ENCODE results near the gene CTNNA3. TPM values are rescaled to one million over a fixed set of nuclear protein-coding genes. Genes with fewer than 3 reads are reported as not detected.
"Not testable (repeated sequence)": the region's sequence is repeated elsewhere in the genome, so short reads cannot be mapped to it uniquely, and the experiment has no call there.

CTNNA3 gene
- polyA plus RNA-seq, 4 donors = 3.4 to 4.4 (median 4.0) TPM

- no peak for DNase-seq (ENCODE audit: low read depth in 4 of 4, low spot score in 3 of 4)
Measured at GRCh38 chr10:67261300-67261797, 434.6 kb downstream of the CTNNA3 start.

DNA sequence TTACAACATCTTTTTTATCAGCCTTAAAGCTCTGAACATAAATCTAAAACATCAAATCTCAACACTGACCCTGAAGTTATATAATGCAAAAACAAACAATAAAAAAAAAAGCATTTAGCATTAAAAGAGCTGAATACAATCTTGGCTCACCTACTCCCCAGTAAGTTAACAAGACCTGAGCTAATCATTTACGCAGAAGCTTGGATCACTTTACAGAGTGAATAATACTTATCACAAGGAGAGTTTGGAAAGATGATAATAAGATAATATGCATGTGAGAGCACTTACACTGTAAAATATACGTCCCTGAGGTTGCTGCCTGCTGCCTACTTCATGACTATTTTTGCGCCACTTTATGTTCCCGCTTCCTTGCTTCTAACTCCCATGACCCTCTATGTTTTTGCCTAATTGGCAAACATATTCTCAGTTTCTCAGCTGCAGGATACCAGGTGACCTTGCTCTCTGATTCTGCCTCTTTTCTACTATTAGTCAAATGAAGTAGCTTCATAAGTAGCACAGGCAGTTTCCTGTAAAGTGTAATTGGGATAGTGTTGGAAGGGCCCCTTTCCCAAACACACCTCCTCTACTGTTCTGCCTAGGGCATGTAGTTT lies 436.6 kb downstream of the CTNNA3 start:
- no peak for DNase-seq (ENCODE audit: low read depth in 4 of 4, low spot score in 3 of 4)

DNA sequence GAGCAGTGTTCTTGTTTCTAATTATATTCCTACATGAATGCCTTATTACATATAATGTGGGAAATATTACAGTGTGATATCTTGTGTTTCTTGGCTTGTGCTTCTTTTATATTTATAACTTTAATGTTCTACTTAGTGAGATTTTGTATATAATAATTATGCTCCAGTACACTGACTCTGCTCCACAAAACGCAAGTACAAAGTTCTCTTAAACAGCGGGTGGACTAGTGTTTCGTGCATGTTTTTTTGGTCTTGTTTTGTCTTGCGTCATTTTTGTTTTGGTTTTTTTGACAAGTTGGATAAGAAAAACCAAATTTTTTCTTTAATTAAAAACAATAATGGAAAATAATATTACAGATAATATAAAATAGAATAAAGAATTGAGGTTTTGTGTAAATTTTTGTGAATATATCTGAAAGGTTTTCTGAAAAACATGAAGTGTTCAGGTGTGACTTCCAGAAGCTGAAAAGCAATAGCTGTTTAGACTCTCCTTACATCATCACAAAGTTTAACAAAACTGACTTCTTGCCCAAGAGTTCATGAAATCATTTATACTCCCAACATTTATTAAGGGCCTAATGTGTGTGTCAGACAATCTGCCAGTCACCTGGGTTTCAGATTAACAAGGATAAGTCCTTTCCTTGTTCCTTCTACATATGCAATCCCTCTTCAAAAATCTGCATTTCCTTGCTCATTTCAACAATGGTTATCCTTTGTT lies 438.4 kb downstream of the CTNNA3 start:
- DNase-seq (ENCODE audit: low read depth in 4 of 4, low spot score in 3 of 4) = no peak

GRCh38 chr10:67257018-67257417 lies 439.0 kb downstream of the CTNNA3 start:
- peak in 2 of 4 donors; percentile 1 to 19 for DNase-seq (ENCODE audit: low read depth in 4 of 4, low spot score in 3 of 4)

- no peak for DNase-seq (ENCODE audit: low read depth in 4 of 4, low spot score in 3 of 4)
Measured at GRCh38 chr10:67250686-67251085, 445.3 kb downstream of the CTNNA3 start.

DNA sequence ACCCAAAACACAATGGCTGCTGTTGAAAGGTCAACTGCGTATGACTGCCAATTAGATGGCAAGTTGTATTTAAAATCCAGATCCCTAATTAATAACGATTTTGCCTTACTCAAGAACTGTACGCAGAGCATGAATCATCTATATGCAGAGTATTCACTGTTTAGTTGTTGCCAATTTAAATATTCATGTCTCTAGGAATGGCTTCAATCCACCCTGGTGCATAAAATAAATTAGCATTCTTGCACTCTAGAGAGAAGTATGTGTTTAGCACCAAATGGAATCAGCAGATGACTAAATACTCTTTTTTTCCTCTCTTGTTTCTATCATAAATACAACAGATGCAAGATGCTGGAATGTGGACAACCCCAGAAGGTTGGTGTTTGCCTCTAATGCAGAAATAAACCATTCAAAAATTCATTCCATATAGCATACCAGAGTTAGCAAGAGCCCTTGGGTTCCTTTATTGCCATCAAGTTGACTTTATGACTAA lies 449.9 kb downstream of the CTNNA3 start:
- DNase-seq (ENCODE audit: low read depth in 4 of 4, low spot score in 3 of 4) = no peak

- no peak for DNase-seq (ENCODE audit: low read depth in 4 of 4, low spot score in 3 of 4)
Measured at GRCh38 chr10:67242528-67242927, 453.5 kb downstream of the CTNNA3 start.

- DNase-seq (ENCODE audit: low read depth in 4 of 4, low spot score in 3 of 4) = no peak
Measured at GRCh38 chr10:67241451-67241850, 454.5 kb downstream of the CTNNA3 start.

DNA sequence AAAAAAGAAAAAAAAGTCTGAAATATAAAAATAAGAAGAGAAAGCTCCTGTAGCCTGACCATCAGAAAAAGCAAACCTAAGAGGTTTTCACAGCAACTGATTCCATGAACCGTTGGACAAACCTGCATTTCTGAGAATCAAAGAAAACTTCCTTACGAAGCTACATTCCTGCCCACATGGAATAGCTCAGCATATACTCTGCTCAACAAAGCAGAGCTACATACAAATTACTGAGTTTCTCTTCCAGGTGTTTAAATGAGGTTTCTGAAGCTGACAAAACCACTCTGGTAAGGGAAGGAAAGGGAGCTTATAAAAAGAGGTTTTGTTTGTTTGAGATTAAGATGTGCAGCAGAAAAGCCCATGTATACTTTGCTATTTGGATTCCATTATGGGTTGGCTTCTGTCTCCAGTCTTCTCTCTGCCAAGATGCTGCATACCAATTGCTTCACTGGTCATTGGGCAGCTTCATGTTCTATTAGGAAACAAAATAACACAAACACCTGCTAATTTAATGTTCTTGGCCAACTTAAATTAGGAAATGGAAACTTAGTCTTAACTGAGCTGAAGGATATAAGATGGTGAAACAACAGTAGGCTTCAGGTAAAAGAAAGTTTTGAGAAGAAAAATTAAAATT lies 456.0 kb downstream of the CTNNA3 start:
- DNase-seq (ENCODE audit: low read depth in 4 of 4, low spot score in 3 of 4) = no peak

- not testable (repeated sequence) for DNase-seq (ENCODE audit: low read depth in 4 of 4, low spot score in 3 of 4)
Measured at GRCh38 chr10:67230680-67231500, 465.1 kb downstream of the CTNNA3 start.

GRCh38 chr10:67225226-67225625 lies 470.8 kb downstream of the CTNNA3 start:
- DNase-seq (ENCODE audit: low read depth in 4 of 4, low spot score in 3 of 4) = no peak

- no peak for DNase-seq (ENCODE audit: low read depth in 4 of 4, low spot score in 3 of 4)
Measured at GRCh38 chr10:67224553-67224952, 471.4 kb downstream of the CTNNA3 start.

DNA sequence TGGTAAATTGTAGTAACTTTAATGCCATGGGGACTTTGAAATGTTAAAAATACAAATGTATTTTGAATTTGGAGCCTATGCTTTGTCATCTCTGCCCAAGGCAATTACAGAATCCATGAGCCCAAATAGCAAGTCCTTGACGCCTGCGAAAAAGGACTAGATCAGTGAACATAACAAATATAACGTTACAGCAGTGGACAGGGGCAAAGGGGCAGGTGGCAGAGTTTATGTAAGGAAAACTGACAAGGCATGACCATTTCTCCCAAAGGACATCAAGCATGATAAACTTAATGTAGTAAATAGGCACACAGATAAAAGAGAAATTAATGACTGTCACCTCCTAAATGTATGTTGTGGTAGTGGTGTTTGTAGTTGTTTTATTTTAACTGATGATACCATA lies 473.1 kb downstream of the CTNNA3 start:
- DNase-seq (ENCODE audit: low read depth in 4 of 4, low spot score in 3 of 4) = peak in 2 of 4 donors; percentile 12 to 18

DNA sequence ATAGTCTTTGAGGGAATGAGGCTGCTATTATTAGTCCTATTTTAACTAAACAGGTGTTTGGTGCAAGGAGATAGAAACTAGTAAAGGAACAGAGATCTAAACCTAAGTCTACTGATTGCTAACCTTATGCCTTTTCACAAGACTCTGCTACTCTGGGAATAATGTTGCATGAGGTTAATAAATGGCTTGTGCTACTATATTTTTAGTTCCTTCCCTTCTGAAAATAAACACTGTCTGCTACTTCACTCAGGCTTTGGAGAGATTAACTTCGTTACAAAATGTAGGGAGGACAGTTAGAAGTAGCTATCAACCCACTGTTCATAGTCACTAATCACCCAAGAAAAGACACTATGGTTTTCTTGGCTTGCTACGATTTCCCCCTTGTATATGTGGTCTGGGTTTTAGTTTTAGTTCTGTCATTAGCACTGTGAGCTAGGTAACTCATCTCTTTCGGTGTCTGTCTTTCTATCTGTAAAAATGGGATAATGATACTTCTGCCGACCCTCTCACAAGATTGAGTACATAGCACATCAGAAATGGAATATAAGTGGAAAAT lies 474.0 kb downstream of the CTNNA3 start:
- no peak for DNase-seq (ENCODE audit: low read depth in 4 of 4, low spot score in 3 of 4)

GRCh38 chr10:67211680-67212079 lies 484.3 kb downstream of the CTNNA3 start:
- no peak for DNase-seq (ENCODE audit: low read depth in 4 of 4, low spot score in 3 of 4)

- not testable (repeated sequence) for DNase-seq (ENCODE audit: low read depth in 4 of 4, low spot score in 3 of 4)
Measured at GRCh38 chr10:67207923-67208322, 488.1 kb downstream of the CTNNA3 start.

- no peak for DNase-seq (ENCODE audit: low read depth in 4 of 4, low spot score in 3 of 4)
Measured at GRCh38 chr10:67200913-67201564, 495.0 kb downstream of the CTNNA3 start.

GRCh38 chr10:67175354-67175753 lies 520.6 kb downstream of the CTNNA3 start:
- DNase-seq (ENCODE audit: low read depth in 4 of 4, low spot score in 3 of 4) = no peak

- DNase-seq (ENCODE audit: low read depth in 4 of 4, low spot score in 3 of 4) = no peak
Measured at GRCh38 chr10:67173787-67174186, 522.2 kb downstream of the CTNNA3 start.

GRCh38 chr10:67171970-67172369 lies 524.0 kb downstream of the CTNNA3 start:
- no peak for DNase-seq (ENCODE audit: low read depth in 4 of 4, low spot score in 3 of 4)
